HepG2 (cell line): Measurements from ENCODE around the gene CREBRF. TPM values are rescaled to one million over a fixed set of nuclear protein-coding genes. Genes with fewer than 3 reads are reported as not detected.

Experiments
- ATAC-seq: fragments of 200-7000 bp; cut with Tn5 transposase; 3 replicates; pipeline ENCODE4 v1.9.1; 2020; ENCODE audit warnings: mild to moderate bottlenecking, moderate library complexity
- BruUV-seq: library from RNA; stranded (reverse); fragments of 400-500 nt; replicated peaks from 2 replicates; lab custom pipeline; 2021; lab: Mats Ljungman, UMichigan
- CTCF ChIA-PET: fragments of 300-600 bp; formaldehyde crosslinking; extraction: SDS; loops from one replicate; lab custom pipeline; 2021; ENCODE audit warnings: low total read pairs, inconsistent platforms, low intra/inter-chr PET ratio; lab: Yijun Ruan, JAX
- POLR2A ChIA-PET: fragments of 350-600 bp; sonication (Branson Sonifier 250); formaldehyde crosslinking; loops from one replicate; lab custom pipeline; 2020; ENCODE audit warnings: antibody characterized with exemption, inconsistent platforms; lab: Yijun Ruan, JAX
- DNase-seq: peaks from one replicate; pipeline ENCODE4 v3.0.0-alpha.2; 2015; ENCODE audit warnings: low spot score
- FAIRE-seq: peaks from 3 replicates; lab custom pipeline; 2011; peaks lifted over from hg19 to GRCh38; lab: Jason Lieb, UNC
- H2AFZ ChIP-seq: one replicate; pipeline ENCODE4 v1.6.1; 2011; ENCODE audit warnings: low read length, inconsistent platforms
- H3K27ac ChIP-seq: fragments of 300-600 bp; 3 replicates; pipeline ENCODE4 v1.8.0; 2011; ENCODE audit warnings: mixed run types, mild to moderate bottlenecking, mixed read lengths, low read length, inconsistent platforms; ENCODE audit not compliant: insufficient read depth; ENCODE audit errors: extremely low read length
- H3K27me3 ChIP-seq, 2 experiments: fragments of 200-600 bp in 1 of 2; 2 replicates in 1 of 2; 3 replicates in 1 of 2; pipeline versions ENCODE4 v1.6.0 to v1.8.0; 2011; ENCODE audit warnings: low read length in 2 of 2, mild to moderate bottlenecking in 2 of 2, moderate library complexity in 2 of 2, inconsistent platforms in 1 of 2; ENCODE audit not compliant: insufficient read depth in 2 of 2, control insufficient read depth in 1 of 2
- H3K36me3 ChIP-seq, 2 experiments: fragments of 200-600 bp in 1 of 2; replicated peaks in 1 of 2; 2 replicates in 1 of 2; 3 replicates in 1 of 2; pipeline versions ENCODE4 v1.5.1 to v1.8.0; 2011; ENCODE audit warnings: low read length in 2 of 2, inconsistent platforms in 1 of 2; ENCODE audit not compliant: insufficient read depth in 2 of 2, control insufficient read depth in 1 of 2
- H3K4me1 ChIP-seq: 2 replicates; pipeline ENCODE4 v1.5.1; 2012; ENCODE audit warnings: low read length, inconsistent platforms; ENCODE audit not compliant: insufficient read depth
- H3K4me2 ChIP-seq: 2 replicates; pipeline ENCODE4 v1.6.0; 2011; ENCODE audit warnings: low read depth, low read length, inconsistent platforms
- H3K4me3 ChIP-seq, 3 experiments: fragments of 200-600 bp in 1 of 3; sonication (generic), shearing (Covaris generic) in 1 of 3; replicated peaks in 1 of 3; 2 replicates each; pipeline ENCODE4 v1.5.1; 2011 to 2016; ENCODE audit warnings: low read length in 3 of 3, inconsistent platforms in 2 of 3, low read depth in 2 of 3, mild to moderate bottlenecking in 2 of 3, control low read depth in 1 of 3, mixed read lengths in 1 of 3; ENCODE audit not compliant: insufficient read depth in 1 of 3
- H3K79me2 ChIP-seq: one replicate; pipeline ENCODE4 v1.6.1; 2011; ENCODE audit warnings: low read length, inconsistent platforms; ENCODE audit not compliant: insufficient read depth
- H3K9ac ChIP-seq: 2 replicates; pipeline ENCODE4 v1.6.0; 2011; ENCODE audit warnings: mild to moderate bottlenecking, low read depth, low read length, inconsistent platforms; ENCODE audit not compliant: insufficient read depth
- H3K9me3 ChIP-seq: 2 replicates; pipeline ENCODE4 v1.5.1; 2012; ENCODE audit warnings: mild to moderate bottlenecking, low read length
- H4K20me1 ChIP-seq: 2 replicates; pipeline ENCODE4 v1.6.0; 2011; ENCODE audit warnings: inconsistent platforms, mild to moderate bottlenecking, low read length, moderate library complexity; ENCODE audit not compliant: insufficient read depth
- AHR ChIP-seq: IDR thresholded peaks from 2 replicates; pipeline ENCODE4 v1.6.1; 2018; ENCODE audit warnings: missing genetic modification reagents, missing compliant biosample characterization
- PPARG ChIP-seq: conservative IDR thresholded peaks from 2 replicates; pipeline ENCODE4 v1.6.1; 2016; ENCODE audit warnings: missing biosample characterization, missing genetic modification reagents
- RBFOX2 ChIP-seq: fragments of 200-400 bp; formaldehyde crosslinking; IDR thresholded peaks from 2 replicates; pipeline ENCODE4 v1.6.1; 2017; ENCODE audit warnings: low read depth, mild to moderate bottlenecking, low read length
- RFX5 ChIP-seq: IDR thresholded peaks from 2 replicates; pipeline ENCODE4 v1.6.1; 2011; ENCODE audit warnings: low read depth, low read length, improper control_type of control experiment
- ZNF430 ChIP-seq: sonication (generic); formaldehyde crosslinking; IDR thresholded peaks from 2 replicates; pipeline ENCODE4 v1.9.0; 2021; ENCODE audit warnings: mild to moderate bottlenecking, missing genetic modification reagents
- ZNF543 ChIP-seq: sonication (generic); formaldehyde crosslinking; IDR thresholded peaks from 2 replicates; pipeline ENCODE4 v1.4.0; 2020; ENCODE audit warnings: mild to moderate bottlenecking, missing genetic modification reagents
- ZNF615 ChIP-seq: sonication (generic); formaldehyde crosslinking; IDR thresholded peaks from 2 replicates; pipeline ENCODE4 v1.5.0; 2020; ENCODE audit warnings: mild to moderate bottlenecking, missing genetic modification reagents, borderline replicate concordance
- ZNF746 ChIP-seq: sonication (generic); formaldehyde crosslinking; IDR thresholded peaks from 2 replicates; pipeline ENCODE4 v1.8.0; 2022; ENCODE audit warnings: mild to moderate bottlenecking, missing genetic modification reagents
- ZNF841 ChIP-seq: sonication (generic); formaldehyde crosslinking; IDR thresholded peaks from 2 replicates; pipeline ENCODE4 v1.8.1; 2023; ENCODE audit warnings: missing genetic modification reagents, borderline replicate concordance
- WGBS: methylation state at CpG from one replicate; pipeline ENCODE4 v1.1.6; 2017; ENCODE audit warnings: low lambda C conversion rate; 5-methylcytosine and 5-hydroxymethylcytosine counted together
- in situ Hi-C: cut with HindIII; loops from 2 replicates; pipeline ENCODE4 v1.10.0; 2017; ENCODE audit warnings: low pct_unique_long_range_greater_than_20kb; ENCODE audit not compliant: extremely low pct_ligation_motif_present
- intact Hi-C: fragments of 100-400 bp; cut with micrococcal nuclease; formaldehyde crosslinking; loops from one replicate; pipeline ENCODE4 v1.10.0; 2022; ENCODE audit not compliant: unreplicated experiment
- polyA plus RNA-seq, 8 experiments: library from polyadenylated mRNA; depleted of rRNA in 3 of 8; stranded (reverse) in 7 of 8; unstranded in 1 of 8; fragments of >200 nt; fragmentation: Illumina TruSeq in 4 of 8; extraction: Trizol in 4 of 8; gene quantifications; 2 replicates each; pipeline versions ENCODE4 v1.2.1 to v1.2.3, GENCODE V29; 2011 to 2016; ENCODE audit warnings: low read depth in 4 of 8, missing spikeins in 1 of 8, mixed read lengths in 1 of 8; ENCODE audit not compliant: insufficient read depth in 1 of 8
- total RNA-seq, 5 experiments: library from RNA; depleted of rRNA; stranded (reverse); fragments of >200 nt; fragmentation: Illumina TruSeq; extraction: Trizol; gene quantifications; 2 replicates each; pipeline ENCODE4 v1.2.3, GENCODE V29; 2016; ENCODE audit warnings: low read depth in 1 of 5
- TF ChIP-seq, protein P1 (sequence below): IDR thresholded peaks from 2 replicates; pipeline ENCODE4 v1.4.0; 2020; ENCODE audit warnings: mild to moderate bottlenecking, missing genetic modification reagents
- TF ChIP-seq, protein P2 (sequence below), 2 experiments: IDR thresholded peaks; 2 replicates each; pipeline ENCODE4 v1.6.1; 2011 to 2012; ENCODE audit warnings: low read length in 2 of 2, borderline replicate concordance in 1 of 2, low read depth in 1 of 2, mild to moderate bottlenecking in 1 of 2, moderate library complexity in 1 of 2
- TF ChIP-seq, protein P3 (sequence below): IDR thresholded peaks from 2 replicates; pipeline ENCODE4 v1.6.1; 2012; ENCODE audit warnings: low read depth, low read length, improper control_type of control experiment

Gene CREBRF
- total and polyA plus RNA-seq, 2 of the 13 experiments (the other 11 are each of a cell fraction or from before 2014, with no cell fraction given) = 4.5 to 10.2 TPM

DNA sequence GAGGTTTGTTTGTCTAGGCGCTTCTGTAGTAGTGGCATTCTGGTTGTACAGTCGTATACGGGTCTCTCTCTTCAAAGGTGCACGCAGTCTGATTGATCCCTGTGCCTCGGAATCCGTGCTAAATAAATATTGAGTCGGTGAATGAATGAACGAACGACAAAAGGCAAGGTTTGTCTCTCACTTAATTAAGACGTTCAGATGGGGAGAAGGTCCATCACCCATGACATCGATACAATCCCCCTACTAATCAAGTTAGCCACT, 500 bp upstream of the CREBRF start (continued):
- TF ChIP-seq, protein P1, sequence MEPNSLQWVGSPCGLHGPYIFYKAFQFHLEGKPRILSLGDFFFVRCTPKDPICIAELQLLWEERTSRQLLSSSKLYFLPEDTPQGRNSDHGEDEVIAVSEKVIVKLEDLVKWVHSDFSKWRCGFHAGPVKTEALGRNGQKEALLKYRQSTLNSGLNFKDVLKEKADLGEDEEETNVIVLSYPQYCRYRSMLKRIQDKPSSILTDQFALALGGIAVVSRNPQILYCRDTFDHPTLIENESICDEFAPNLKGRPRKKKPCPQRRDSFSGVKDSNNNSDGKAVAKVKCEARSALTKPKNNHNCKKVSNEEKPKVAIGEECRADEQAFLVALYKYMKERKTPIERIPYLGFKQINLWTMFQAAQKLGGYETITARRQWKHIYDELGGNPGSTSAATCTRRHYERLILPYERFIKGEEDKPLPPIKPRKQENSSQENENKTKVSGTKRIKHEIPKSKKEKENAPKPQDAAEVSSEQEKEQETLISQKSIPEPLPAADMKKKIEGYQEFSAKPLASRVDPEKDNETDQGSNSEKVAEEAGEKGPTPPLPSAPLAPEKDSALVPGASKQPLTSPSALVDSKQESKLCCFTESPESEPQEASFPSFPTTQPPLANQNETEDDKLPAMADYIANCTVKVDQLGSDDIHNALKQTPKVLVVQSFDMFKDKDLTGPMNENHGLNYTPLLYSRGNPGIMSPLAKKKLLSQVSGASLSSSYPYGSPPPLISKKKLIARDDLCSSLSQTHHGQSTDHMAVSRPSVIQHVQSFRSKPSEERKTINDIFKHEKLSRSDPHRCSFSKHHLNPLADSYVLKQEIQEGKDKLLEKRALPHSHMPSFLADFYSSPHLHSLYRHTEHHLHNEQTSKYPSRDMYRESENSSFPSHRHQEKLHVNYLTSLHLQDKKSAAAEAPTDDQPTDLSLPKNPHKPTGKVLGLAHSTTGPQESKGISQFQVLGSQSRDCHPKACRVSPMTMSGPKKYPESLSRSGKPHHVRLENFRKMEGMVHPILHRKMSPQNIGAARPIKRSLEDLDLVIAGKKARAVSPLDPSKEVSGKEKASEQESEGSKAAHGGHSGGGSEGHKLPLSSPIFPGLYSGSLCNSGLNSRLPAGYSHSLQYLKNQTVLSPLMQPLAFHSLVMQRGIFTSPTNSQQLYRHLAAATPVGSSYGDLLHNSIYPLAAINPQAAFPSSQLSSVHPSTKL = no peak
- TF ChIP-seq ZNF430 (CRISPR knock-in tag) (0 out of 2 replicates have a peak, but pooled peaks have one; percentile 46), ZNF543 (no peak), ZNF615 (CRISPR knock-in tag) (0 out of 2 replicates have a peak, but pooled peaks have one; percentile 18), PPARG (CRISPR knock-in tag) (no peak)

DNA sequence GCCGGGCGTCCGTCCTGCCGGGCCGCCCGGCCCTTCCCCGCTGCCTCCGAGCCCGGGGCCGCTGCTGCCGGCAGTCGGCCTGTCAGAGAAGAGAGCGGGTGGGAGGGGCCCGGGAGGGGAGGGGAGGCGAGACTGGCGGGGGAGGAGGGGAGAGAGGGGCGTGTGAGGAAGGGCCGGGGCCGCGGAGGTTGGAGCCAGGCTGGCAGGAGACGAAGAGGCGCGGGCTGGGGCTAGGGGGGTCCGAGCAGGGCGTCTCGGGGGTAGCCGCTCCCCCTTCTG, 570 bp downstream of the CREBRF start:
- Histone ChIP-seq H3K27ac (peak overlapping the region; percentile 73), H3K4me1 (peaks cover 36% of the 10 kb centered on the region), H3K4me2 (0 out of 2 replicates have a peak overlapping the region, but pooled peaks have one; percentile 50), H3K36me3 (no peaks in the 10 kb centered on the region), H2AFZ (no peak overlapping the region), H3K4me3 (peak overlapping the region; percentile 83 to 98 (median 90)), H3K79me2 (peaks cover 20% of the 10 kb centered on the region), H3K9me3 (no peaks in the 10 kb centered on the region), H3K9ac (peak overlapping the region; percentile 81), H4K20me1 (no peaks in the 10 kb centered on the region), H3K27me3 (no peaks in the 10 kb centered on the region; a peak in 1 of 5 replicates)
- CTCF ChIA-PET = no interaction called here
- WGBS = 3% methylated on average over 23 of the region's 27 CpGs
- in situ Hi-C loops (loop anchor here (5.0 kb wide), 2 partner anchors 39 to 74 kb away; partner anchors contain the start of gene ATP6V0E1), intact Hi-C loops (loop anchor here (2.0 to 5.0 kb wide), 4 partner anchors 36 to 88 kb away; partner anchors contain the start of genes ATP6V0E1 and BNIP1)
- BruUV-seq = no TSS peak
- no peak for DNase-seq
- ATAC-seq = peak; percentile 75
- POLR2A ChIA-PET = interaction anchor here (0.8 to 1.8 kb wide), 13 partner anchors 11 to 279 kb away, joined by 3 to 20 read pairs (median 5); partner anchors contain the start of genes ATP6V0E1, RPL26L1 and STC2
- no peak for FAIRE-seq
- TF ChIP-seq, protein P2, sequence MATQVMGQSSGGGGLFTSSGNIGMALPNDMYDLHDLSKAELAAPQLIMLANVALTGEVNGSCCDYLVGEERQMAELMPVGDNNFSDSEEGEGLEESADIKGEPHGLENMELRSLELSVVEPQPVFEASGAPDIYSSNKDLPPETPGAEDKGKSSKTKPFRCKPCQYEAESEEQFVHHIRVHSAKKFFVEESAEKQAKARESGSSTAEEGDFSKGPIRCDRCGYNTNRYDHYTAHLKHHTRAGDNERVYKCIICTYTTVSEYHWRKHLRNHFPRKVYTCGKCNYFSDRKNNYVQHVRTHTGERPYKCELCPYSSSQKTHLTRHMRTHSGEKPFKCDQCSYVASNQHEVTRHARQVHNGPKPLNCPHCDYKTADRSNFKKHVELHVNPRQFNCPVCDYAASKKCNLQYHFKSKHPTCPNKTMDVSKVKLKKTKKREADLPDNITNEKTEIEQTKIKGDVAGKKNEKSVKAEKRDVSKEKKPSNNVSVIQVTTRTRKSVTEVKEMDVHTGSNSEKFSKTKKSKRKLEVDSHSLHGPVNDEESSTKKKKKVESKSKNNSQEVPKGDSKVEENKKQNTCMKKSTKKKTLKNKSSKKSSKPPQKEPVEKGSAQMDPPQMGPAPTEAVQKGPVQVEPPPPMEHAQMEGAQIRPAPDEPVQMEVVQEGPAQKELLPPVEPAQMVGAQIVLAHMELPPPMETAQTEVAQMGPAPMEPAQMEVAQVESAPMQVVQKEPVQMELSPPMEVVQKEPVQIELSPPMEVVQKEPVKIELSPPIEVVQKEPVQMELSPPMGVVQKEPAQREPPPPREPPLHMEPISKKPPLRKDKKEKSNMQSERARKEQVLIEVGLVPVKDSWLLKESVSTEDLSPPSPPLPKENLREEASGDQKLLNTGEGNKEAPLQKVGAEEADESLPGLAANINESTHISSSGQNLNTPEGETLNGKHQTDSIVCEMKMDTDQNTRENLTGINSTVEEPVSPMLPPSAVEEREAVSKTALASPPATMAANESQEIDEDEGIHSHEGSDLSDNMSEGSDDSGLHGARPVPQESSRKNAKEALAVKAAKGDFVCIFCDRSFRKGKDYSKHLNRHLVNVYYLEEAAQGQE (IDR thresholded peaks at IDR 0.05; ENCODE audit: borderline replicate concordance in 1 of 2, low read depth in 1 of 2, low read length in 2 of 2) = 0 out of 4 replicates have a peak, but pooled peaks of 1 of the 2 experiments have one; percentile 16
- no peak for TF ChIP-seq RFX5
- TF ChIP-seq, protein P3, sequence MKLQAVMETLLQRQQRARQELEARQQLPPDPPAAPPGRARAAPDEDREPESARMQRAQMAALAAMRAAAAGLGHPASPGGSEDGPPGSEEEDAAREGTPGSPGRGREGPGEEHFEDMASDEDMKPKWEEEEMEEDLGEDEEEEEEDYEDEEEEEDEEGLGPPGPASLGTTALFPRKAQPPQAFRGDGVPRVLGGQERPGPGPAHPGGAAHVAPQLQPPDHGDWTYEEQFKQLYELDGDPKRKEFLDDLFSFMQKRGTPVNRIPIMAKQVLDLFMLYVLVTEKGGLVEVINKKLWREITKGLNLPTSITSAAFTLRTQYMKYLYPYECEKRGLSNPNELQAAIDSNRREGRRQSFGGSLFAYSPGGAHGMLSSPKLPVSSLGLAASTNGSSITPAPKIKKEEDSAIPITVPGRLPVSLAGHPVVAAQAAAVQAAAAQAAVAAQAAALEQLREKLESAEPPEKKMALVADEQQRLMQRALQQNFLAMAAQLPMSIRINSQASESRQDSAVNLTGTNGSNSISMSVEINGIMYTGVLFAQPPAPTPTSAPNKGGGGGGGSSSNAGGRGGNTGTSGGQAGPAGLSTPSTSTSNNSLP = no peak
- TF ChIP-seq PPARG (CRISPR knock-in tag) = no peak
- TF ChIP-seq ZNF841 = no peak
- peak; percentile 54 for TF ChIP-seq RBFOX2
- no peak for TF ChIP-seq ZNF746 (CRISPR knock-in tag)
- no peak for TF ChIP-seq AHR (CRISPR knock-in tag)
